Measurements from ENCODE around the gene NMRK2.
A peak's percentile ranks its signal among the peaks of the same experiment; 100 is the strongest.

Gene NMRK2

DNA sequence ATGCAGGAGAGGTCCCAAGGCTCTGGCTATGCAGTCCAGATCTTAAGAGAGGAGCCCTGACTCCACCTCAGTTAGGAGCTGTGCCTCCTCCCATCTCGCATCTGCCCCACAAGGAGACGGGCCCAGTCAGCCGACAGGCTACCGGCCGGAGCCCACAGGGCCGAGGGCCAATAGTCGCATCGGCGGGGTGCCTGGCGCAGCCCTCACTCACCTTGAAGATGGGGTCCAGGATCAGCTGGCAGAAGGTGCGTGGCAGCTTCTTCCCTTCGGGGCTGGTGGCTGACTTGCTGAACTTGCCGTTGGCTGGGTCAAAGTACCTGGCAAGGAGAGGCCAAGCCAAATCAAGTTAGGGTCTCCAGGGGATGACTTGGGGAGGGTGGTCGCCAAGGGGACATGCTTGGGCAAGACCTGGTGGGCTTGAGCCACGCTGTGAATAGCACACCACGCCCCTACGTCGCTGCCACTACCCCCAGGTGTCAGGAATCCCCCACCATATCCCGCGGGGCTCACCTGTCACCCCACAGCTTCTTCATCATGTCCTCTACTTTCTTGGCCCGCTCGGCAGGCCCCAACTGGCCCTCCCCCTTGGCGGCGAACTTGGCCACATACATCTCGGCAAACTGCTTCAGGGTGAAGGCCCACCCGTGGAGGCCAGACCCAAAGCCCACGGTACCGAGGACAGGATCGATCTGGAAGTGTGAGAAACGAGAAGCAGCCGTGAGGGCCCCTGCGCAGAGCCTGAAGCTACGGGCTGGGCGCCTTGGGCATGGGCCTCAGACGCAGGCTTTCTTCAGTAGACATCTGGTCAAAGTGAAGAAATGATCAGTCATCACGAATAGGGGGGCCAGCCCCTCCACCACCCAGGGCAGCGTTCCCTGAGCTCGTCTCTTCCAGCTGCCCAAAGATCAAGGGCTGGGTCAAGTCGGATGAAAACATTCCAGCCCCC lies 49.1 kb downstream of the NMRK2 start:
- no peak for DNase-seq

DNA sequence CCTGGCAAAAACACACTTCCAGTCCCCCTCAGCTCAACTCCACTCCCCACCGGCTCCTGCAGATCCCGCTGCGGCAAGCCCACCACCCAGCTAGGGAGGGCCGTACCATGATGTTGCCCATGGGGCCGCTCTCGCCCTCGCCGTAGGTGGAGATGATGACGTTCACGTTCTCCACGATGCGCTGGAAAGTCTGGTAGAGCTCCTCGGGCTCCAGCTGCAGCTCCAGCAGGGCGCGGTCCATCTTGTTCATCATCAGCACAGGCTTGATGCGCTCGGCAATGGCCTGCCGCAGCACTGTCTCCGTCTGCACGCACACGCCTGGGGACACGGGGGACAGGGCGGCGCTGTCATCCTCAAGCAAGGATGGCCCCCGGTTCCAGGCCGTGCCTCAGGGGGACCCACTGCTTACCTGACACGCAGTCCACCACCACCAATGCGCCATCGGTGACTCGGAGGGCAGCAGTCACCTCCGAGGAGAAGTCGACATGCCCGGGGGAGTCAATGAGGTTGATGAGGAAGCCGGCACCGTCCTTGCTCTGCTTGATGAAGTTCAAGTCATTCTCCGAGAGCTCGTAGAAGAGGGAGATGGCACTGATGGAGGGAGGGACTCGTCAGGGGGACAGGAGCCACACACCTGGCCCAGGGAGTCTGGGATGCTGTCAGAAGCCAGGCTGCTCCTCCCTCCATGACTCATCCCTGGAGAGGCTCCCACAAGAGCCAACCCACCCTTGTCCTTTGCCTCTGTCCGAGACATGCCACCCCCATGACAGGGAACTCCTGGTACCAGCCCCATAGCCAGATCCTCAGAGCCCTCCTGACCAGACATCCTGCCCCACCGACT lies 50.1 kb downstream of the NMRK2 start:
- no peak for DNase-seq

DNA sequence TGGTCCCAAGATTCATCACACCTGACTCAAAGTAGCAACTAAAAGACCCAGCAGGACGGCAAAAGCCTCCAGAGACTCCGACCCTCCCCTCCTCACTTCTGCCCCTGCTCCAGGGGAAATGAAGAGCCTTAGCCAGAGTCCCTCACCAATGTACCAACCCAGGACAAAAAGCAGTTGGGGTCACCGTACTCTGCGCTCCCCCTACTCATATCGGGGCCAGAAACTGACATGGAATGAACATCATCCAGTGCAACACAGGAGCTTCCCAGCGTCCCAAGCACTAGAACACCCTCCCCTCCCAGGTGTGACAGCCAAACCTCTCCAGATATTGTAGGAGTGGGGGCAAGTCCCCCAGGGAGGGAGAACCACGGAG lies 50.7 kb downstream of the NMRK2 start:
- no peak for DNase-seq

DNA sequence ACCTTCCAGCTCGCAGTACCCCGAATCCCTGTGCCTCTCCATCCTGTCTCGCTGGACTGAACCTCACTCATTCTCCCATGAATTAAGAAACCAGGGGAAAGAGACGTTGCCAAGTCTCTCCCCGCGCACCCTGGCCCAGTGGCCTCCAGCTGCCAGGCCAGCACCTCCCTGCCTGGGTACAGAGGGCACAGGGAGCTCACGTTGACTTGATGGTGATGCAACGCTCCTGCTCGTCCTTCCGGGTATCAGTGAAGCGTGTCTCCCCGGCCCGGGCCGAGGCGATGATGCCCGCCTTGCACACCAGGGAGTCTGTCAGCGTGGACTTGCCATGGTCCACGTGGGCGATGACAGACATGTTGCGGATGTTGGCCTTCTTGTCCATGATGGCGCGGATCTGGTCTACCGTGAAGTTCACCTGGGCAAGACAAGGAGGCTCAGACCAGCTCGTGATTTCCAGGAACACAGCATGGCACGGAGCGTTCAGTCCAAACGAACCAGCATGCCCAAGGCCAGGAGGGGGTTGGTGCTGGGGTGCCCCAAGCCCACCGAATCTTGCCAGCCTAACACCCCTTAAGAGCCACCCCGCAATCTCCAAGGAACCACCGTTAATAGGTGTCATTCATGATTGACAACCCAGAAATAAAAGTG lies 51.2 kb downstream of the NMRK2 start:
- DNase-seq: no peak

DNA sequence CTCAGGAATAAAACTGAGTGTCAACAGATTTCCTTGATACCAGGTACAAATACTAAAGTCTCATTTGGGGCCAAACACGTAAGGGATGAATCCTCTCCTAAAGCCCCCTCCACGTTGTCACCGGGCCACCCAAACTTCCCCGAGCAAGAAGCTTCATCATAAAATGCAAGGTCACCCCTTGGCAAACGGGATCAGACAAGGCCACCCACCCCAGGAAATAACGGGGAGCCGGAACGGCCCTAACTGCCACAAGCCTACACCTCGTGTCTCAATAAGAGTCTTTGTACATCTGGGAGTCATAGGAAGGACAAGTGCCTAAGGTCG lies 51.7 kb downstream of the NMRK2 start:
- no peak for DNase-seq

DNA sequence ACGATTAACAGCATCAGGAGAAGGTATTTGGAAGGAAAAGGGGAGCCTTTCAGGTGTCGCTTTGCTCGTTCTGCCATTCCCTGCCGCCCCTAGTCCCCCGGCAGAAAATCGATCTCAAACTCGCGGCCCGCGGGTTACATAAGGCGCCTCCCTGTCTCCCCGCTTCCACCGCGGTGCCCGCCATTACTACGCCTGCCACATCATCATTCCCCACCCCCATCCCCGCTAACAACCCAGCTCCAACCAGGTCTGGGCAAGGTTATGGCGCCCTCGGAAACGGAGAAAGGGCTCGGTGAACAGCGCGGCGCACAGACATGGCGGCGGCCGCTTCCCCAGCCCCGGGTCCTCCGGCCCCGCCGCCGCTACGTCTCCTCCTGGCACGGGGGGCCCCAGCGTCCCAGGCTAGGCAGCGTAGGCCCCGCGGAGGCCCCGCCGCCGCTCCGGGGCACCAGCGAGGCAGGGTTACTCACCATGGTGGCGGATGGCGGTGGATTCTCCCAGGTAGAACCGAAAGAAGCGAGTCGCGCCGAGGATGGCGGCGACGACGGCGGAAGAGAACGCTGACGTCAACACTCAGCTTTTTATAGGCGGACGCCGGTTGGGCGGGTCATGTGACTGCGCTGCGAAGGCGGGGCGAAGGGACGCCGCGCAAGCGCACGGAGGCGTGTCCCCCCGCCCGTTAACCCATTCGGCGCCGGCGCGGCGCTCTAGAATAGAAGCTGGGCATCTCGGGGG lies 52.2 kb downstream of the NMRK2 start, which contains the start of gene EEF2:
TSS of gene EEF2 (minus strand) at position 556 of the 735 bp plus-strand sequence. CDS start at position 473, 83 bp downstream.
- DNase-seq: peak; percentile 86

DNA sequence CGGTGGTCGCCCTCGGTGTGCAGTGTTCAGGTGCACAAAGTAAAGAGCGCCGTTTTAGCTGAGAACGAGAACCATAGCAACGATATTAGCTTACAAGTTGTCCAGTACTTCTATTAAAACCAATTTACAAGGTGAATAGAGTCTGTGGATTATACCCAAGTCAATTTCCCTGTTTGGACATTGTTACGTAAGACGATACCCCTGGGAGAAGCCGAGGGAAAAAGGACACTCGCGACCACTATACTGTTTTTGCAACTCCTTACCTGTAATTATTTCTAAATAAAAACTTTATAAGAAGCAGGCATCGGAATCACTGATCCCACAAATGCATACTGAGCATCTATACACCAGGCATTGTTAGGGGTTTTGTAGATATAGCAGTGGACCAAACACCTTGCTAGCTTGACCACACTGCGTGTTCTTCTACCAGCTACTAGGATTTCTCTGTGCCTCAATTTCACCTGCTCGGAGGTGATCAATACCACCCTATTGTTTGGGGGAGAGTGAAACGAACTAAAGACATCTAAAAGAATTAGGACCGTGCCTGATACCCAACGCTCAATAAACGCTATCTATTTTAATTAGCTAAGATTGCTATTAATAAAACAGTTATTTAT lies 52.9 kb downstream of the NMRK2 start:
- DNase-seq: no peak

DNA sequence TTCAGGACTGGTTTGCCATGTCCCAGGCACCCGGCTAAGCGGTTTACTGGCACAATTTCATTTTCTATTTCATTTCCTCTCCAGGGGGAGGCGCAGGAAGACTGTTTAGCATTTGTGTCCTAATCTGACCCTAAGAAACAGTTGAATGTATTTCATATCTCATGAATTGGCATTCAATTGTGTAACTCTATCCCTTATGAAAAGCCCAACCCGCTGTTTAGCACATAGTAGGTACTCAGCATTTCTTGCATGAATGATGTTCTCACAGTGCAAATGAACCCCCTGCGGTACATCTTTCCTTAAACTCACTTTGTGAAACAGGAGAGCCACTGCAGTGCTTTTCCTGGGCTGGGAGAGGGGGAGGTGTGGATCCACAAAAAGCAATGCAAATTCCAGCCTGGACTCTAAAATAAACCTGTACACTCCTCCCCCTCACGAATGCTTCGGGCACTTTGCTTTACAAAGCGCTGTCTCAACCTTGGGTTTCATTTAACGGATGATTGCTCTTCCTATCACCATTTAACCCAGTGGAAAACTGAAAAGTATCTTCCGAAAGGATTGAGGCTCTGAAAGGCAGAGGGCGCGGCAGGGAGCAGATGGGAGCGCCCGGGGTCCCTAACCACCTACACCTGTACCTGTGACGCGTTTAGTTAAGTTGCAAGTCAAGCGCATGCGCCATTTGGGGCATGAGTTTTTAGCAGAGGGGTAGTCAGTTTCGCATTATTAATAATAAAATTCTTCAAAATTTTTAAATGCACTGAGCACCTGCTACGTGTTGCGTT lies 53.6 kb downstream of the NMRK2 start:
- DNase-seq: no peak

DNA sequence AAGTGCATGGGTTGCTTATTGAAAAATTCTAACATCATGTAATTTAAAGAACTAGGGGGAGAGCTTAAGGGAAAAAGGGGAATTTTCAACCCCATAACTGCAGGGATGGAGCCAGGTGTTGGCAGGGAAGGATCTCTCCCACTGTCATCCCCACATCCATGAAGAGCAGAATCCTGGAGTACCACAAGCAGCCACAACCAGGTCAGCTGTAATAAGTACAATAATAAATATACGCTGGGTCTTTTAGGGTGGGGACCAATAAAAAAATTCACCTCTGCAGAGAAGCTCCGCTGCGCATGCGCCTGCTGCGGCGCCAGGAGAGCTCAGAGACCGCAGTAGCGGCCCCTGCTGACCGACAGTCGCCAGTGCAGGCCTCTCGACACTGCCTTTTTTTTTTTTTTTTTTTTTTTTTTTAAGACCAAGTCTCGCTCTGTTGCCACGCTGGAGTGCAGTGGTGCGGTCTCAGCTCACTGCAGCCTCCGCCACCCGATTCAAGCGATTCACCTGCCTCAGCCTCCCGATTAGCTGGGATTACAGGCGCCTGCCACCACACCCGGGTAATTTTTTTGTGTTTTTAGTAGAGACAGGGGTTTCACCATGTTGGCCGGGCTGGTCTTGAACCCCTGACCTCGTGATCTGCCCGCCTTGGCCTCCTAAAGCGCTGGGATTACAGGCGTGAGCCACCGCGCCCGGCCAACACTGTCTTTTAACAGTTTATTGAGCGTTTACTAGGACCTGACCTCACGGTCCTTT lies 54.9 kb downstream of the NMRK2 start:
- peak; percentile 81 for DNase-seq

DNA sequence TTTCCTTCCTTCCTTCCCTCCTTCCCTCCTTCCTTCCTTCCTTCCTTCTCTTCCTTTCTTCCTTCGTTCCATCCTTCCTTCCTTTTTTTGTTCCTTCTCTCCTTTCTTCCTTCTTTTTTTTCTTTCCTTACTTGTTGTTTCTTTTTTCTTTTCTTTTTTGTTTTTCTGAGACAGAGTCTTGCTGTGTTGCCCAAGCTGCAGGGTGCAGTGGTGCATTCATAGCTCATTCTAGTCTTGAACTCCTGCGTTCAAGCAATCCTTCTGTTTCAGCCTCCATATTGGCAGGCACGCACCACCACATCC lies 57.9 kb downstream of the NMRK2 start:
- DNase-seq: no peak

All from activated T-cell treated with anti-CD3 and anti-CD28 coated beads for 4 hours (primary cell).